MCF 10A (cell line): ENCODE results near the gene ELAVL2. TPM values are rescaled to one million over a fixed set of nuclear protein-coding genes. Genes with fewer than 3 reads are reported as not detected.

Source experiments
- BruUV-seq: library from RNA; stranded (reverse); fragments of 400-500 nt; replicated peaks from 2 replicates; lab custom pipeline; 2021; lab: Mats Ljungman, UMichigan
- CTCF ChIA-PET: fragments of 300-600 bp; sonication (Branson Sonifier 250); formaldehyde crosslinking; extraction: SDS; loops from one replicate; lab custom pipeline; 2021; ENCODE audit warnings: antibody characterized with exemption, inconsistent platforms; lab: Yijun Ruan, JAX
- POLR2A ChIA-PET: fragments of 300-600, 350-650 bp; sonication (Branson Sonifier 250); formaldehyde crosslinking; extraction: SDS; loops from one replicate; lab custom pipeline; 2020; ENCODE audit warnings: antibody characterized with exemption, inconsistent platforms; lab: Yijun Ruan, JAX
- DNase-seq: peaks from one replicate; pipeline ENCODE4 v3.0.0-alpha.2; 2018; ENCODE audit not compliant: unreplicated experiment
- H3K27ac Mint-ChIP-seq: one replicate; pipeline ENCODE4 v1.8.0; 2022; ENCODE audit warnings: mild to moderate bottlenecking, low read depth, mixed read lengths; ENCODE audit not compliant: unreplicated experiment
- H3K27me3 Mint-ChIP-seq: one replicate; pipeline ENCODE4 v1.8.0; 2022; ENCODE audit warnings: mixed read lengths; ENCODE audit not compliant: insufficient read depth, unreplicated experiment
- H3K36me3 Mint-ChIP-seq: one replicate; pipeline ENCODE4 v1.8.0; 2022; ENCODE audit warnings: mild to moderate bottlenecking, moderate library complexity, mixed read lengths; ENCODE audit not compliant: insufficient read depth, unreplicated experiment
- H3K4me1 Mint-ChIP-seq: one replicate; pipeline ENCODE4 v1.8.0; 2022; ENCODE audit warnings: mixed read lengths; ENCODE audit not compliant: insufficient read depth, unreplicated experiment
- H3K4me3 Mint-ChIP-seq: one replicate; pipeline ENCODE4 v1.8.0; 2022; ENCODE audit warnings: mild to moderate bottlenecking, moderate library complexity, mixed read lengths; ENCODE audit not compliant: unreplicated experiment
- H3K9me3 Mint-ChIP-seq: one replicate; pipeline ENCODE4 v1.8.0; 2022; ENCODE audit warnings: mixed read lengths; ENCODE audit not compliant: unreplicated experiment
- CTCF ChIP-seq: fragments of 200-600 bp; IDR thresholded peaks from one replicate; pipeline ENCODE4 v1.8.0; 2022; ENCODE audit warnings: antibody characterized with exemption, mild to moderate bottlenecking; ENCODE audit not compliant: unreplicated experiment
- intact Hi-C: fragments of 100-400 bp; cut with micrococcal nuclease; formaldehyde crosslinking; loops from 2 replicates; pipeline ENCODE4 v1.14.1; 2022
- total RNA-seq: library from RNA; stranded (reverse); gene quantifications from 2 replicates; pipeline ENCODE4 v1.2.3, GENCODE V29; 2022

Gene ELAVL2
- total RNA-seq, 1 experiment from 2014 or later, result 6.0 TPM

GRCh38 chr9:23659346-23660006 lies 166.6 kb downstream of the ELAVL2 start:
- H3K36me3 Mint-ChIP-seq, result no peaks in the 10 kb centered on the region
- ChIA-PET CTCF (interaction anchor here (0.7 kb wide), 1 partner anchor 120 kb away, joined by 4 read pairs; no protein-coding TSS in a partner anchor), POLR2A (no interaction called here)
- BruUV-seq, result no TSS peak
- no peaks in the 10 kb centered on the region for H3K9me3 Mint-ChIP-seq
- intact Hi-C loops, result no loop called here
- H3K4me3 Mint-ChIP-seq, result no peak overlapping the region
- H3K27ac Mint-ChIP-seq, result peak overlapping the region; percentile 23
- no peak for TF ChIP-seq CTCF
- DNase-seq, result no peak
- H3K4me1 Mint-ChIP-seq, result no peaks in the 10 kb centered on the region
- no peaks in the 10 kb centered on the region for H3K27me3 Mint-ChIP-seq

GRCh38 chr9:23658376-23659258 lies 167.4 kb downstream of the ELAVL2 start:
- no peaks in the 10 kb centered on the region for H3K36me3 Mint-ChIP-seq
- ChIA-PET POLR2A (no interaction called here), CTCF (interaction anchor here (0.7 kb wide), 1 partner anchor 227 kb away, joined by 4 read pairs; no protein-coding TSS in a partner anchor)
- no peak for DNase-seq
- TF ChIP-seq CTCF, result no peak
- H3K27me3 Mint-ChIP-seq, result no peaks in the 10 kb centered on the region
- intact Hi-C loops, result no loop called here
- no TSS peak for BruUV-seq
- no peak overlapping the region for H3K4me3 Mint-ChIP-seq
- H3K9me3 Mint-ChIP-seq, result no peaks in the 10 kb centered on the region
- H3K27ac Mint-ChIP-seq, result no peak overlapping the region
- H3K4me1 Mint-ChIP-seq, result no peaks in the 10 kb centered on the region

GRCh38 chr9:23651051-23651450 lies 175.0 kb downstream of the ELAVL2 start:
- intact Hi-C loops, result no loop called here
- H3K27ac Mint-ChIP-seq, result no peak overlapping the region
- no peaks in the 10 kb centered on the region for H3K36me3 Mint-ChIP-seq
- TF ChIP-seq CTCF, result no peak
- no peaks in the 10 kb centered on the region for H3K27me3 Mint-ChIP-seq
- CTCF ChIA-PET, result no interaction called here
- POLR2A ChIA-PET, result interaction anchor here (0.7 kb wide), 2 partner anchors 139 to 249 kb away, joined by 3 to 4 read pairs; no protein-coding TSS in a partner anchor
- H3K4me1 Mint-ChIP-seq, result no peaks in the 10 kb centered on the region
- no peak overlapping the region for H3K4me3 Mint-ChIP-seq
- DNase-seq, result no peak
- BruUV-seq, result no TSS peak
- H3K9me3 Mint-ChIP-seq, result no peaks in the 10 kb centered on the region

- POLR2A ChIA-PET, result no interaction called here
- H3K36me3 Mint-ChIP-seq, result no peaks in the 10 kb centered on the region
- H3K9me3 Mint-ChIP-seq, result no peaks in the 10 kb centered on the region
These were observed 177.4 kb downstream of the ELAVL2 start for GRCh38 chr9:23648651-23649050.

More at GRCh38 chr9:23648651-23649050, 177.4 kb downstream of the ELAVL2 start:
- no peak for DNase-seq
- H3K27ac Mint-ChIP-seq, result no peak overlapping the region
- no peak for TF ChIP-seq CTCF
- H3K4me3 Mint-ChIP-seq, result no peak overlapping the region
- no peaks in the 10 kb centered on the region for H3K4me1 Mint-ChIP-seq
- no TSS peak for BruUV-seq
- H3K27me3 Mint-ChIP-seq, result no peaks in the 10 kb centered on the region
- intact Hi-C loops, result no loop called here
- CTCF ChIA-PET, result no interaction called here
